H9 (cell line): ENCODE data around the gene UBA5. TPM values are rescaled to one million over a fixed set of nuclear protein-coding genes. Genes with fewer than 3 reads are reported as not detected.

Experiments used
- DNase-seq: peaks from one replicate; pipeline ENCODE4 v3.0.0-alpha.2; 2017
- H2AFZ ChIP-seq: one replicate; pipeline ENCODE4 v1.6.1; 2013; ENCODE audit warnings: mild to moderate bottlenecking, low read length, control low read depth, moderate library complexity
- H2AK5ac ChIP-seq: 2 replicates; pipeline ENCODE4 v1.6.1; 2013; ENCODE audit warnings: low read length, control low read depth, mixed read lengths; ENCODE audit not compliant: insufficient read length
- H2BK120ac ChIP-seq: one replicate; pipeline ENCODE4 v1.6.1; 2013; ENCODE audit warnings: low read depth, mild to moderate bottlenecking, low read length, control low read depth, inconsistent platforms; ENCODE audit not compliant: poor library complexity, severe bottlenecking
- H2BK12ac ChIP-seq: 2 replicates; pipeline ENCODE4 v1.6.1; 2013; ENCODE audit warnings: low read length, control low read depth, mixed read lengths, low read depth; ENCODE audit not compliant: insufficient read length
- H2BK15ac ChIP-seq: 2 replicates; pipeline ENCODE4 v1.6.1; 2013; ENCODE audit warnings: low read depth, low read length, control low read depth
- H2BK20ac ChIP-seq: one replicate; pipeline ENCODE4 v1.6.1; 2013; ENCODE audit warnings: low read depth, mild to moderate bottlenecking, low read length, control low read depth, inconsistent platforms; ENCODE audit not compliant: poor library complexity, severe bottlenecking
- H2BK5ac ChIP-seq: 2 replicates; pipeline ENCODE4 v1.6.1; 2013; ENCODE audit warnings: low read length, control low read depth, mixed read lengths; ENCODE audit not compliant: insufficient read length
- H3K14ac ChIP-seq: 2 replicates; pipeline ENCODE4 v1.6.1; 2013; ENCODE audit warnings: low read length, control low read depth; ENCODE audit not compliant: insufficient read depth
- H3K18ac ChIP-seq: 2 replicates; pipeline ENCODE4 v1.6.1; 2013; ENCODE audit warnings: low read depth, mild to moderate bottlenecking, mixed read lengths, low read length, control low read depth; ENCODE audit not compliant: insufficient read length
- H3K23ac ChIP-seq: 2 replicates; pipeline ENCODE4 v1.6.1; 2013; ENCODE audit warnings: low read length, control low read depth, mixed read lengths, low read depth; ENCODE audit not compliant: insufficient read length
- H3K23me2 ChIP-seq: 2 replicates; pipeline ENCODE4 v1.6.1; 2013; ENCODE audit warnings: low read depth, mild to moderate bottlenecking, mixed read lengths, low read length, control low read depth; ENCODE audit not compliant: insufficient read length, poor library complexity, severe bottlenecking
- H3K27ac ChIP-seq: 2 replicates; pipeline ENCODE4 v1.5.1; 2013; ENCODE audit warnings: low read length, control low read depth, mixed read lengths, low read depth; ENCODE audit not compliant: insufficient read length
- H3K27me3 ChIP-seq: 2 replicates; pipeline ENCODE4 v1.6.1; 2013; ENCODE audit warnings: low read length, control low read depth, inconsistent platforms; ENCODE audit not compliant: insufficient read depth
- H3K4ac ChIP-seq: 2 replicates; pipeline ENCODE4 v1.6.1; 2013; ENCODE audit warnings: low read depth, mild to moderate bottlenecking, control low read depth, inconsistent platforms, low read length, moderate library complexity
- H3K4me1 ChIP-seq: 2 replicates; pipeline ENCODE4 v1.6.1; 2013; ENCODE audit warnings: low read length, control low read depth, inconsistent platforms; ENCODE audit not compliant: insufficient read depth
- H3K4me2 ChIP-seq: 2 replicates; pipeline ENCODE4 v1.6.1; 2013; ENCODE audit warnings: low read length, control low read depth, mixed read lengths; ENCODE audit not compliant: insufficient read length, insufficient read depth
- H3K56ac ChIP-seq: 2 replicates; pipeline ENCODE4 v1.6.1; 2013; ENCODE audit warnings: low read depth, mild to moderate bottlenecking, mixed read lengths, low read length, control low read depth; ENCODE audit not compliant: insufficient read length
- H3K79me1 ChIP-seq: 2 replicates; pipeline ENCODE4 v1.6.1; 2013; ENCODE audit warnings: low read depth, mild to moderate bottlenecking, moderate library complexity, low read length, control low read depth, inconsistent platforms; ENCODE audit not compliant: insufficient read depth, poor library complexity, severe bottlenecking
- H3K79me2 ChIP-seq: 2 replicates; pipeline ENCODE4 v1.6.1; 2013; ENCODE audit warnings: low read length, control low read depth, inconsistent platforms; ENCODE audit not compliant: insufficient read depth
- H3K9ac ChIP-seq: 2 replicates; pipeline ENCODE4 v1.6.1; 2013; ENCODE audit warnings: low read length, control low read depth, mixed read lengths; ENCODE audit not compliant: insufficient read length; ENCODE audit errors: extremely low read depth
- H3K9me3 ChIP-seq: one replicate; pipeline ENCODE4 v1.6.1; 2013; ENCODE audit warnings: low read depth, low read length, inconsistent platforms; ENCODE audit not compliant: control insufficient read depth
- H3T11ph ChIP-seq: one replicate; pipeline ENCODE4 v1.6.1; 2013; ENCODE audit warnings: mild to moderate bottlenecking, low read length, control low read depth, inconsistent platforms
- H4K20me1 ChIP-seq: one replicate; pipeline ENCODE4 v1.6.1; 2013; ENCODE audit not compliant: control insufficient read depth, insufficient read length, insufficient read depth
- H4K5ac ChIP-seq: 2 replicates; pipeline ENCODE4 v1.6.1; 2013; ENCODE audit warnings: low read depth, mild to moderate bottlenecking, mixed read lengths, low read length, control low read depth; ENCODE audit not compliant: insufficient read length
- H4K8ac ChIP-seq: replicated peaks from 2 replicates; pipeline ENCODE4 v1.6.1; 2013; ENCODE audit warnings: low read length, control low read depth, mixed read lengths, low read depth; ENCODE audit not compliant: insufficient read length
- H4K91ac ChIP-seq: 2 replicates; pipeline ENCODE4 v1.6.1; 2013; ENCODE audit warnings: low read depth, mild to moderate bottlenecking, moderate library complexity, mixed read lengths, low read length, control low read depth; ENCODE audit not compliant: insufficient read length
- H3K27ac Mint-ChIP-seq, 3 experiments: 2 replicates in 2 of 3; 3 replicates in 1 of 3; pipeline ENCODE4 v1.8.0; 2020 to 2021; ENCODE audit warnings: mixed read lengths in 3 of 3, mild to moderate bottlenecking in 1 of 3, moderate library complexity in 1 of 3
- H3K27me3 Mint-ChIP-seq: 2 replicates; pipeline ENCODE4 v1.8.0; 2021; ENCODE audit warnings: low read depth, mild to moderate bottlenecking, moderate library complexity, mixed read lengths
- H3K36me3 Mint-ChIP-seq, 3 experiments: 2 replicates in 2 of 3; 3 replicates in 1 of 3; pipeline ENCODE4 v1.8.0; 2020 to 2021; ENCODE audit warnings: low read depth in 3 of 3, mixed read lengths in 3 of 3; ENCODE audit not compliant: insufficient read depth in 1 of 3
- H3K4me1 Mint-ChIP-seq, 2 experiments: 2 replicates each; pipeline ENCODE4 v1.8.0; 2020; ENCODE audit warnings: mixed read lengths in 2 of 2
- H3K4me3 Mint-ChIP-seq, 2 experiments: 2 replicates in 1 of 2; 3 replicates in 1 of 2; pipeline ENCODE4 v1.8.0; 2020 to 2021; ENCODE audit warnings: mild to moderate bottlenecking in 2 of 2, mixed read lengths in 2 of 2, moderate library complexity in 1 of 2
- H3K9me3 Mint-ChIP-seq, 2 experiments: 2 replicates in 1 of 2; 3 replicates in 1 of 2; pipeline ENCODE4 v1.8.0; 2020; ENCODE audit warnings: mild to moderate bottlenecking in 2 of 2, mixed read lengths in 2 of 2, moderate library complexity in 1 of 2
- CTCF ChIP-seq: fragments of 200-600 bp; sonication (generic); conservative IDR thresholded peaks from 3 replicates; pipeline ENCODE4 v1.8.0; 2021; ENCODE audit warnings: antibody characterized with exemption, mild to moderate bottlenecking
- WGBS: extraction: QIAGEN DNeasy Blood & Tissue Kit; methylation state at CpG from one replicate; pipeline ENCODE4 v1.1.7; 2013; ENCODE audit warnings: missing lambda C conversion rate, low lambda C conversion rate, mixed read lengths; ENCODE audit not compliant: insufficient read length; ENCODE audit errors: extremely low coverage; 5-methylcytosine and 5-hydroxymethylcytosine counted together
- total RNA-seq: library from RNA; stranded (reverse); gene quantifications from 2 replicates; pipeline ENCODE4 v1.2.1, GENCODE V29; 2021

The UBA5 gene
- total RNA-seq, 1 experiment from 2014 or later = 37.7 TPM

GRCh38 chr3:132713977-132714727, 54.0 kb downstream of the UBA5 start:
- Histone ChIP-seq H2BK120ac (no peak overlapping the region), H3K9ac (no peak overlapping the region), H3K4me2 (no peak overlapping the region), H2AFZ (no peak overlapping the region), H3K14ac (no peak overlapping the region), H4K5ac (no peak overlapping the region), H3T11ph (no peak overlapping the region), H3K79me1 (no peaks in the 10 kb centered on the region), H4K8ac (no peak overlapping the region), H3K9me3 (no peaks in the 10 kb centered on the region), H2BK15ac (no peak overlapping the region), H3K4ac (no peak overlapping the region), H3K27ac (no peak overlapping the region), H2BK12ac (no peak overlapping the region), H2AK5ac (no peak overlapping the region), H3K4me1 (no peaks in the 10 kb centered on the region), H3K23me2 (no peaks in the 10 kb centered on the region), H2BK5ac (no peak overlapping the region), H3K23ac (no peak overlapping the region), H4K20me1 (no peaks in the 10 kb centered on the region), H3K79me2 (no peaks in the 10 kb centered on the region), H3K56ac (no peak overlapping the region), H2BK20ac (no peak overlapping the region), H4K91ac (no peak overlapping the region), H3K18ac (no peak overlapping the region), H3K27me3 (no peaks in the 10 kb centered on the region)
- no CpG with 5 or more reads among the region's 5 CpGs for WGBS
- Mint-ChIP-seq H3K4me3 (no peak overlapping the region), H3K4me1 (no peaks in the 10 kb centered on the region), H3K27me3 (no peaks in the 10 kb centered on the region), H3K9me3 (no peaks in the 10 kb centered on the region), H3K27ac (peak overlapping the region in 1 of 3 experiments; percentile 93; a peak in 2 of 7 replicates), H3K36me3 (peaks cover 6 to 30% (median 25%) of the 10 kb centered on the region in 3 experiments)
- TF ChIP-seq CTCF = no peak
- DNase-seq = no peak
